ENCODE data around the gene CDH6. TPM values are rescaled to one million over a fixed set of nuclear protein-coding genes. Genes with fewer than 3 reads are reported as not detected.
A peak's percentile ranks its signal among the peaks of the same experiment; 100 is the strongest.

CDH6 gene
- polyA plus RNA-seq (ENCODE audit: insufficient read length in 4 of 4) = 10 to 100 TPM in 3 of 4 donors, 1 to 10 TPM in 1; 4.8 to 63.9 (median 58.7) TPM

DNA sequence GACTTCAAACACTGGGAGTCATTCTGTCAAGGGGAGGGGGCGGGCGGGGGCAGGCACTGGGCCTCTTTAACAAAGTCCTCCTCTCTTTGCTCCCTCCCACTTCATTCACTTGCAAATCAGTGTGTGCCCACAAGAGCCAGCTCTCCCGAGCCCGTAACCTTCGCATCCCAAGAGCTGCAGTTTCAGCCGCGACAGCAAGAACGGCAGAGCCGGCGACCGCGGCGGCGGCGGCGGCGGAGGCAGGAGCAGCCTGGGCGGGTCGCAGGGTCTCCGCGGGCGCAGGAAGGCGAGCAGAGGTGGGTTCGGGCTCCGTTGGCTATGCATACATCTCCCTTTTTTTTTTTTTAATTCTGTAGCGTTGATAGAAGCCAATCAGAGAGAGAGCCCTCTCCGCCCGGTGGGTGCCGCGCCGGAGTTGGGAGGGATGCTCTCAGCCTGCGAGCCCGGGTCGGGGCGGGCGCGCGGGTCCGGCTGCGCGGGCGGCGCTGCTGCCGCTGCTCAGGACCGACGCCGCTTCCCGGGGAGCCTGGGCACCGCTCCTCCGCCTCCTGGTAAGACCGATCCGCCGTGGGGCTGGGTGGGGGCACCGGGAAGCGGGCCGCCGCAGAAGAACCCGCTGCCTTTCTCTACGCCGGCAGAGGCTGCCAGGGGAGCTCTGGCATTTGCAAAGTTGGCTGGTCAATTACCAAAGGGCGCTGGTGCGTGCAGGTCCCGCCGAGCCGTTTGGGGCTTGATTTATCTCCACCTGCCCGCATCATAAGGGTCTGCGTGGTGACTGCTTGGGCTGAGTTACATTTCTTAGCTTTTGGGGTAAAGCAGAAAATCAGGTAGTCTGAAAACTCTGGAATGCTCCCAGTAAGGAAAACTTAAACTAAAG is at the start of gene CDH6:
Gene CDH6, plus strand, starts transcription at position 96 of the 877 bp plus-strand sequence. CDS start 73,788 bp downstream, outside the sequence.
- peak in 1 of 4 donors; percentile 55 for DNase-seq (ENCODE audit: low read depth in 4 of 4, low spot score in 3 of 4)

DNA sequence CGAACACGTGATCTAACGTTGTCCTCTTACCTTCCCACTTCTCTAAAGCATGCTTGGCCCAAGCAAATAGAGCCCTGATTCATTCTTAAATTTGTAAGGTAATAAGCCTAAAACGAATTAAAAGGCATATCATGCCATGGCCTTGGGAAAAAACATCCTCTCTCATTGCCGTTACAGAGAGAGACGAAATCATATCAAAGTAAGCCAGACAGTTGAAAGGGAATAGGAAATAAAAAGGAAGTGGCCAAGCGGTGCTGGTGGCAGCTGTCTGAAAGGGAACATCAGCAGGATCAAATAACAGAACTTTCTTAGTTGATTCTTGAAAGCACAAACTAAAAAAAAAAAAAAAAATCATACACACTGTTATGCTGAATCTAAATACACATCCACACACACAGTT is 49.1 kb upstream of the CDH6 start:
- DNase-seq (ENCODE audit: low read depth in 4 of 4, low spot score in 3 of 4) = no peak

- DNase-seq (ENCODE audit: low read depth in 4 of 4, low spot score in 3 of 4) = no peak
Measured at GRCh38 chr5:31148959-31149475, 44.5 kb upstream of the CDH6 start.

DNA sequence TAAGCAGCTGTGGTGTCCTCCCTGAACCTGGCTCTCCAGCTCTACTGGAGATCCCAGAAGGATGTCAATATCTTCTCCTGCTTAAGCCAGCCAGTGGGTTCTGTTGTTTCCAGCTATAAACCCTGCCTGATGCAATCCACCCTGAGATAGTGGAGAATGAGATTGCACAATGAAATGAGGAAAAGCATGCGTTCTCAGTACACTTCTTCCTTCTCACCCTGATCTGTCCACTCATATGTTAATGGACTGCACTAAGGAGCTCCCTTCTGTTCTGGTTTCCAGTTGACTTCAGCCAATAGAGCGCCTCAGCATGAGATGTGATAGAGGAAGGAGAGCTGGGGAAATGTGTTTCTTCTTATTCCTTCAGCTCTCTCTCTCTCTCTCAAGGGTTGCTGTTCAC is 40.0 kb upstream of the CDH6 start:
- DNase-seq (ENCODE audit: low read depth in 4 of 4, low spot score in 3 of 4) = no peak

- DNase-seq (ENCODE audit: low read depth in 4 of 4, low spot score in 3 of 4) = no peak
Measured at GRCh38 chr5:31156631-31157160, 36.8 kb upstream of the CDH6 start.

- DNase-seq (ENCODE audit: low read depth in 4 of 4, low spot score in 3 of 4) = no peak
Measured at GRCh38 chr5:31157720-31158119, 35.8 kb upstream of the CDH6 start.

DNA sequence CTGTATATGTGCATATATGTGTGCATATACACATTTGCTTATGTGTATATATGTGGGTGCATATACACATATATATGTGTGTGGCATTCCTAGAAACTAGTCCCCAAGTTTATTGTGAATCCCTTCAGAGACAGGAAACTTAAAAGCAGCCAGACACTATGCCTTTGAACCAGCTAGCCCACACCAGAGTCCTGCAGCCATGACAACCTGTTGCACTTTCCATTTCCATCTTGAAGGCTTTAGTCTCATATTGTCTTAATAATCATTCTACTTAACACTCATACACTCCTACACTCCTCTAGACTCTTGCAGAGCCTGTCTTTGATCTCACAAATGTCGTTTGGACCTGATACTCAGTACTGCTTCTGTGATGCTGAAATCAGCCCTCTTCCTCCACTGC is 34.8 kb upstream of the CDH6 start:
- DNase-seq (ENCODE audit: low read depth in 4 of 4, low spot score in 3 of 4) = no peak

DNA sequence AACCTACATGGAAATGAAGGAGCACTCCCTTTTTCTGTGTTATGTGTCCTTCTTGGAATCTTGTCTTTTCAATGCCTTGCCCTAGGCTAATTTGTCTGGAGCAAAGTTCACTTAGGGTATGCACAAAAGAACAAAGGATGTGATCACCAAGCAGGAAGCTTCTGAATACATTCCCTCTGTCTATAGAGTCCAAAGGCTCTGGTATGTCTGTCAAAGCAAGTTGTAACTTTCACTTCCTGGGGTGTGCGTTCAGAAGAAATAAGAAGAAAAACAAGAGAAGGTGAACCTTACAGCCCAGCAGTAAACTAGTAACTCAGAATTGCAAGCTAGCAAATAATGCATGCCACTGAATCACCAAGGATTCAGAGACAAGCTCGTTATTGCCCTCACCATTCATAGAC is 31.7 kb upstream of the CDH6 start:
- DNase-seq (ENCODE audit: low read depth in 4 of 4, low spot score in 3 of 4) = peak in 2 of 4 donors; percentile 12 to 19

DNA sequence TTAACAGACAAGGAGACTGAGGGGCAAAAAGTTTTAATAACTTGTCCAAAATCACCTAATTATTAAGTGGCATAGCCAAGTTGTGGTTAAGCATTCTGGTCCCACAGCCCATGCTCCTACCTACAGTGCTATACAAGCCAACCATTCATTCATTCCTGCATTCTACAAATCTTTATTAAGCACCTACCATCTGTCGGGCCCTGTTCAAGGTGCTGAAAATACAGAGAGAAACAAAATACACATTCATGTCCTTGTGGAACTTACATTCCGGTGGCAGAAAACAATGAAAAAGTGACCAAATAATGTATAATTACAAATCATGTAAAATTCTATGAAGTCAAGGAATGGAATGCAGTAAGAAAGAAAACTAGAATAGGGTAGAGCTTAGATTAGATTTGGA is 27.8 kb upstream of the CDH6 start:
- DNase-seq (ENCODE audit: low read depth in 4 of 4, low spot score in 3 of 4) = no peak

DNA sequence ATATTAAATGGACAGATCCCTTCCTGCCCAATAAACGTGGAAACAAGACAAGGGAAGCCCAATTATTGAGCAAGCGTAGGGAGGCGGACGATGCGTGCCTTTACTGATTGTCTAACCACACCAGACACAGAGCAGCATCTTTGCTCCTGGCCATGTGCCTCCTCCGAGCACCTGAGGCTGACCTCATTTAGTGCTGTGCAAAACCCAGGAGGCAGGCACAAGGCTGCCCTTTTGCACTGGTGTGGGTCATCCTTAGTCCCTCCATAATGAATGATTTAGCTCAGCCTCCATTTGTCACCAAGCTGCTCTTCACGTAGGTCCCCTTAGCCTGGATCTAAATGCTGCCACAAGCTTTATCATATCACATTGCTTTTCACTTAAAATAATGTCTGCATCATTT is 24.1 kb upstream of the CDH6 start:
- DNase-seq (ENCODE audit: low read depth in 4 of 4, low spot score in 3 of 4) = no peak

GRCh38 chr5:31172881-31173280 is 20.6 kb upstream of the CDH6 start:
- DNase-seq (ENCODE audit: low read depth in 4 of 4, low spot score in 3 of 4) = no peak

DNA sequence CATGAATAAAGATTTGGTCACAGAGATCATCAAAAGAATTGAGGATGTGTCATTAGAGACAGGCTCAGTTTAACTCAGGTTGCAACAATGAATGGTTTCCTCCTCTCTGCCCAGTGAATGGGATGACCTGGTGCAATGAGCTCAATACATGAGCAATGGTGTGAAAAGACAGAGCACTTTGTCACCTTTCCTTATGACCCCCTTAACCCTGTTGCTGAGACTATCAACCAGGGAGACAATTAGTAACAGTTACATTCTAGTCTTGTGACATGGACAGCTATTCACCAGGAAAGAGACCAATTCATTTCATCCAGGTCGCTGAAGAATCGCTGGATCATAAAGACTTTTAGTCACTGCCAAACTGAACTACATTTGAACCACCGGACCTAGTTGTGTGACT is 19.9 kb upstream of the CDH6 start:
- no peak for DNase-seq (ENCODE audit: low read depth in 4 of 4, low spot score in 3 of 4)

GRCh38 chr5:31181376-31181987 is 12.0 kb upstream of the CDH6 start:
- no peak for DNase-seq (ENCODE audit: low read depth in 4 of 4, low spot score in 3 of 4)

DNA sequence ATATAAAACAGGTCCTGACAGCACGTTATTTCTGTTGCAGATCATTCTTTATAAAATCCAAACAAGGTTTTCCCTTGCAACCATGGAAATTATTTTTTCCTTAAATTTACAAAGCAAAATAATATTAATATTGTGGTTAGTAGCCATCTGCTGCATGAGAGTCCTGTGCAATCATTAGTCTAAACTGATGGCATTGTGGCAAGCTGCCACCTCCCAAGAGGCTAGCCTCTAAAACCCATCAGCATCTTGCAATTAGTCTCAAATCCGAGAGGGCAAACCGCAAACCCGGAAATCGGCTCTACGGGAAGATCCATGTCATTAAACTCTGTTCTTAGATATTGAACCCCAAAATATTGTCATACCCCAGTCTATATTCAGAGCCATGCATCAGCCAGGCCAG is 11.3 kb upstream of the CDH6 start:
- DNase-seq (ENCODE audit: low read depth in 4 of 4, low spot score in 3 of 4) = no peak

DNA sequence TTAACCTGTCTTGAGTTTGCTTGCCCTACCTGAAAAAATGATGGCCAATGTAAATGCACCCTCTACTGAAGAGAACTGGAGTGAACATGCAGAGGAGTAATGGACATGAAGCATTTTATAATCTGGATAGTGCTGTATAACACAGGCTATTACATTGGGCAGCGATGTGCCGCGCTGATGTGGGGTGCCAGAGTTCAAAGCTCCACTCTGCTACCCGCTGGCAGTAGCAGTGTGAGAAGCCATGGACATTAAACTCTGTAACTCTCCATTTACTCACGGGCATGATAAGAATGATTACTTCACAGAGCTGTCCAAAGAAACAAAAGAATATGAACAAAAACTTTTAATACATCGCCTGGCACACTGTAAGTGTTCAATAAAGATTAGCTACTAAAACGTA is 7.5 kb upstream of the CDH6 start:
- no peak for DNase-seq (ENCODE audit: low read depth in 4 of 4, low spot score in 3 of 4)

- DNase-seq (ENCODE audit: low read depth in 4 of 4, low spot score in 3 of 4) = no peak
Measured at GRCh38 chr5:31186672-31187267, 6.7 kb upstream of the CDH6 start.

DNA sequence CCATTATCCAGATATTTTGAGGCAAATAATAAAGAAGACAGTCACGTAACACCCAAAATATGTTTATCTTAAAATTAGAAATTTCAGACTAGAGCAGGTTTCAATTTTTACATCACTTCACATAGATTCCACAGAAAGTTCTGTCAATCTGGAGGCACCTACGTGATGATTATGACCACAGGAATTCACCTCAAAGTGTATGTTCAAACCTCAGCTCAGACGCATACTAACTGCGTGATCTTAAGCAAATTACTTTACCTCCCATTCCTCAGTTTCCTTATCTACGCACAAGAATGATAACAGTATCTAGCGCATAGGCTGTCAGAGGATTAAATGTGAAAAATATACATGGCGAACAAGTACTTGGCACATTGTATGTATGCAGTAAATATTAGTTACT is 5.9 kb upstream of the CDH6 start:
- no peak for DNase-seq (ENCODE audit: low read depth in 4 of 4, low spot score in 3 of 4)

DNA sequence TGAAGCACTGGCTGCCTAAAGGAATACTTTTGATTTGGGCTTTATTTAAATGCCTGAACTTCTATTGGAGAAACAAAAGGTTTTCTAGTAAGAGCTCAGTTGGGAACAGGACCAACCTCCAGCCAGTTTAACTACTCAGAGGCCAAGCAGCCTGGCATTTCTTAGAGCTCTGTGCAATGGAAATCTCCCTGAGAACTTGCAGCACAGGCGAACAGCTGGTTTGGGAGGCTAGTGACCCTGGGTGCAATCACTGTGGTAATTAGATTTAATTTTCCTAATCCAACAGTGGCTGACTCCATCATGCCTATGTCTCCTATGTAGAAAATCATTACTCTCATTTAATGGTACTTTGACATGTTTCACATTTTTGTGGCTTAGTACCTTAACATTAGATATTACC is 1.0 kb upstream of the CDH6 start:
- no peak for DNase-seq (ENCODE audit: low read depth in 4 of 4, low spot score in 3 of 4)

- DNase-seq (ENCODE audit: low read depth in 4 of 4, low spot score in 3 of 4) = no peak
Measured at GRCh38 chr5:31193116-31193515, 370 bp upstream of the CDH6 start.

- DNase-seq (ENCODE audit: low read depth in 4 of 4, low spot score in 3 of 4) = no peak
Measured at GRCh38 chr5:31194468-31194813, 955 bp downstream of the CDH6 start.

DNA sequence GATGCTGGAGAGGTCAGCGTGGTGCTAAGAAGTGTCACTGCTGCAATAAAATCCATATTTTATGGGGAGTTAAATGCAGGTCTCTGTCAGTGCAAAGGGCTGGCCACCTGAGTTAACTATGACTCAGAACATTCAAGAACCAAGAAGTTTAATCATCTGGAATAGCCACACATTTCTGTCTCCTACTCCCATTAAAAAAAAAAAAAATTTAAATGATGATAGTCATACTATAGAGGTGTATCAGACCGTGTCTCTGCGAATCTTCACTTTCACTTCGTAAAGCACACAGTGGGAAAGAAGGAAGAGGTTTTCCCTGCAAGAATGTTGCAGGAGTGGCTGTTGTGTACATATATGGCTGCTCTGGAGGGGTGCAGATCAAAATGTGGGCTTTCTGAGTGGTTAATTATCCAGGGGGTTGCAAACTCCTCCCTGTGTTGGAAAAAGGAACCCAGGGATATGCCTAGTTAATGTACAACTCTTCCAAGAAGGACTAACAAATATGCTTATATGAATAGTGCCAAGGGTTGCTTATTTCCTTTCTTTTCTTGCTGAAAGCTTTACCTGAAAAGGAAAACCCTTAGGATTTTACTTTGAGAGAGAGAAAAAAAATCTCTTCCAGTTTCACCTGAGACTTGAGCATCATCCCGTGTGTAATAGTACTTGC is 1.5 kb downstream of the CDH6 start:
- DNase-seq (ENCODE audit: low read depth in 4 of 4, low spot score in 3 of 4) = no peak
